Stimulated activated CD8-positive, alpha-beta memory T cell treated with anti-CD3 and anti-CD28 coated beads, Interleukin-4, amount 100 ng/mL, for 4 hours (primary cell): ENCODE data around the gene KCNK17.

ENCODE experiments used
- DNase-seq, 2 donors: peaks; one replicate each; pipeline ENCODE4 v3.0.0-alpha.2; 2020; ENCODE audit warnings: low read depth in 2 of 2, low spot score in 1 of 2

The KCNK17 gene

GRCh38 chr6:39269961-39270360 is 44.3 kb downstream of the KCNK17 start:
- no peak for DNase-seq

- no peak for DNase-seq
Observed at GRCh38 chr6:39268721-39269120, 45.5 kb downstream of the KCNK17 start.

GRCh38 chr6:39268171-39268570 is 46.0 kb downstream of the KCNK17 start:
- DNase-seq = no peak

- DNase-seq = no peak
Observed at GRCh38 chr6:39266782-39267355, 47.4 kb downstream of the KCNK17 start.

GRCh38 chr6:39266375-39266774 is 47.8 kb downstream of the KCNK17 start:
- no peak for DNase-seq

GRCh38 chr6:39263303-39264037 is 50.7 kb downstream of the KCNK17 start:
- no peak for DNase-seq

- DNase-seq = no peak
Observed at GRCh38 chr6:39261751-39262150, 52.5 kb downstream of the KCNK17 start.

- no peak for DNase-seq
Observed at GRCh38 chr6:39260953-39261352, 53.3 kb downstream of the KCNK17 start.

- no peak for DNase-seq
Observed at GRCh38 chr6:39260456-39260855, 53.8 kb downstream of the KCNK17 start.

GRCh38 chr6:39256294-39256940 is 57.8 kb downstream of the KCNK17 start:
- no peak for DNase-seq

GRCh38 chr6:39254999-39255535 is 59.2 kb downstream of the KCNK17 start:
- DNase-seq = no peak

- DNase-seq = no peak
Observed at GRCh38 chr6:39251406-39251805, 62.8 kb downstream of the KCNK17 start.

GRCh38 chr6:39250507-39250906 is 63.7 kb downstream of the KCNK17 start:
- no peak for DNase-seq

- DNase-seq = no peak
Observed at GRCh38 chr6:39249278-39249677, 64.9 kb downstream of the KCNK17 start.
